Endothelial cell of umbilical vein (primary cell): Measurements from ENCODE around the gene JAG2. TPM values are rescaled to one million over a fixed set of nuclear protein-coding genes. Genes with fewer than 3 reads are reported as not detected.

Source experiments
- BruUV-seq: library from RNA; stranded (reverse); fragments of 400-500 nt; replicated peaks from 2 replicates; lab custom pipeline; 2021; lab: Mats Ljungman, UMichigan
- CTCF ChIA-PET: fragments of 300-600, 350-600 bp; sonication (Branson Sonifier 250); formaldehyde crosslinking; loops from one replicate; lab custom pipeline; 2021; ENCODE audit warnings: antibody characterized with exemption, inconsistent platforms; lab: Charles Lee
- POLR2A ChIA-PET: fragments of 300-600, 350-600 bp; sonication (Branson Sonifier 250); formaldehyde crosslinking; loops from one replicate; lab custom pipeline; 2021; ENCODE audit warnings: antibody characterized with exemption, inconsistent platforms; lab: Charles Lee
- DNase-seq: peaks from one replicate; pipeline ENCODE4 v3.0.0-alpha.2; 2011; ENCODE audit warnings: low read depth, low spot score
- FAIRE-seq: peaks from 2 replicates; lab custom pipeline; 2011; peaks lifted over from hg19 to GRCh38; lab: Jason Lieb, UNC
- H2AFZ ChIP-seq: 2 replicates; pipeline ENCODE4 v1.6.0; 2012; ENCODE audit warnings: low read depth, low read length, control low read depth, inconsistent platforms
- H3K27ac ChIP-seq: 2 replicates; pipeline ENCODE4 v1.5.1; 2011; ENCODE audit warnings: low read depth, mild to moderate bottlenecking, control low read depth, low read length, moderate library complexity; ENCODE audit not compliant: insufficient read depth
- H3K27me3 ChIP-seq, 2 experiments: 2 replicates each; pipeline versions ENCODE4 v1.6.0 to v1.6.1; 2011; ENCODE audit warnings: low read length in 2 of 2, mixed read lengths in 1 of 2; ENCODE audit not compliant: control insufficient read depth in 2 of 2, insufficient read depth in 2 of 2
- H3K36me3 ChIP-seq, 2 experiments: 2 replicates in 1 of 2; 3 replicates in 1 of 2; pipeline ENCODE4 v1.5.1; 2011; ENCODE audit warnings: low read length in 2 of 2, mild to moderate bottlenecking in 1 of 2, moderate library complexity in 1 of 2; ENCODE audit not compliant: control insufficient read depth in 2 of 2, insufficient read depth in 2 of 2; ENCODE audit errors: extremely low read depth in 1 of 2
- H3K4me1 ChIP-seq: 3 replicates; pipeline ENCODE4 v1.5.1; 2011; ENCODE audit warnings: mild to moderate bottlenecking, low read length; ENCODE audit not compliant: control insufficient read depth, insufficient read depth; ENCODE audit errors: extremely low read depth
- H3K4me2 ChIP-seq: 2 replicates; pipeline ENCODE4 v1.6.1; 2011; ENCODE audit warnings: low read length, control low read depth, mixed read lengths; ENCODE audit not compliant: insufficient read depth
- H3K4me3 ChIP-seq, 3 experiments: fragments of 200-600 bp in 1 of 3; sonication (generic), shearing (Covaris generic) in 1 of 3; replicated peaks in 1 of 3; 2 replicates each; pipeline ENCODE4 v1.5.1; 2011 to 2016; ENCODE audit warnings: control low read depth in 3 of 3, low read length in 3 of 3, mild to moderate bottlenecking in 2 of 3, inconsistent platforms in 1 of 3, low read depth in 1 of 3, moderate library complexity in 1 of 3; ENCODE audit not compliant: insufficient read depth in 1 of 3
- H3K79me2 ChIP-seq: 2 replicates; pipeline ENCODE4 v1.6.0; 2012; ENCODE audit warnings: low read length, inconsistent platforms; ENCODE audit not compliant: control insufficient read depth, insufficient read depth
- H3K9ac ChIP-seq: replicated peaks from 2 replicates; pipeline ENCODE3; 2011; ENCODE audit warnings: low read length, control low read depth; ENCODE audit not compliant: insufficient read depth; ENCODE audit errors: extremely low read depth
- H3K9me1 ChIP-seq: replicated peaks from 3 replicates; pipeline ENCODE4 v1.6.0; 2011; ENCODE audit warnings: mild to moderate bottlenecking, low read length; ENCODE audit not compliant: control insufficient read depth, insufficient read depth; ENCODE audit errors: extremely low read depth
- H3K9me3 ChIP-seq: replicated peaks from 2 replicates; pipeline ENCODE4 v1.5.1; 2012; ENCODE audit warnings: low read length, inconsistent platforms; ENCODE audit not compliant: control insufficient read depth, insufficient read depth
- H4K20me1 ChIP-seq: replicated peaks from 2 replicates; pipeline ENCODE3; 2011; ENCODE audit warnings: mild to moderate bottlenecking, low read length; ENCODE audit not compliant: control insufficient read depth, insufficient read depth; ENCODE audit errors: extremely low read depth
- CTCF ChIP-seq, 2 donors: IDR thresholded peaks; 1 replicate in 1 of 2; 2 replicates in 1 of 2; pipeline ENCODE4 v1.5.1; 2011; ENCODE audit warnings: low read length in 2 of 2, mild to moderate bottlenecking in 2 of 2, moderate library complexity in 2 of 2, control low read depth in 1 of 2, inconsistent platforms in 1 of 2, low read depth in 1 of 2; ENCODE audit not compliant: insufficient read depth in 1 of 2; ENCODE audit errors: extremely low read depth in 1 of 2
- EZH2 ChIP-seq: IDR thresholded peaks from 2 replicates; pipeline ENCODE4 v1.6.1; 2012; ENCODE audit warnings: borderline replicate concordance, low read depth, mild to moderate bottlenecking, moderate library complexity, low read length, inconsistent platforms; ENCODE audit not compliant: severe bottlenecking
- FOS ChIP-seq: IDR thresholded peaks from 2 replicates; pipeline ENCODE4 v1.6.1; 2011; ENCODE audit warnings: mild to moderate bottlenecking, low read length, moderate library complexity, borderline replicate concordance; ENCODE audit not compliant: insufficient read depth
- GATA2 ChIP-seq: IDR thresholded peaks from 2 replicates; pipeline ENCODE4 v1.7.0; 2011; ENCODE audit warnings: low read depth, mild to moderate bottlenecking, moderate library complexity, mixed read lengths, low read length; ENCODE audit not compliant: insufficient read length, insufficient read depth
- JUN ChIP-seq: IDR thresholded peaks from 2 replicates; pipeline ENCODE4 v1.6.1; 2011; ENCODE audit warnings: borderline replicate concordance, low read depth; ENCODE audit not compliant: insufficient read length, insufficient read depth
- MAX ChIP-seq: IDR thresholded peaks from 2 replicates; pipeline ENCODE4 v1.6.1; 2011; ENCODE audit not compliant: insufficient read depth, insufficient read length
- MYC ChIP-seq: IDR thresholded peaks from one replicate; pipeline ENCODE4 v1.6.1; 2011; ENCODE audit warnings: mild to moderate bottlenecking, low read depth, low read length
- POLR2A ChIP-seq: IDR thresholded peaks from 2 replicates; pipeline ENCODE4 v1.6.1; 2012; ENCODE audit warnings: low read depth, mild to moderate bottlenecking, control low read depth, low read length
- POLR2AphosphoS5 ChIP-seq: IDR thresholded peaks from 2 replicates; pipeline ENCODE4 v1.6.1; 2012; ENCODE audit warnings: low read depth, mild to moderate bottlenecking, control low read depth, low read length, moderate library complexity; ENCODE audit not compliant: insufficient read depth
- dilution Hi-C: fragments of 300-500 bp; cut with MboI; formaldehyde crosslinking; loops from one replicate; pipeline ENCODE4 v1.15.0; 2019; ENCODE audit warnings: low sequenced_read_pairs; ENCODE audit not compliant: extremely low pct_ligation_motif_present
- intact Hi-C: fragments of 100-400 bp; cut with micrococcal nuclease; formaldehyde crosslinking; loops from one replicate; pipeline ENCODE4 v1.10.0; 2022
- polyA plus RNA-seq, 4 experiments: library from polyadenylated mRNA; depleted of rRNA in 3 of 4; stranded (reverse) in 3 of 4; unstranded in 1 of 4; fragments of >200 nt; gene quantifications; 2 replicates each; pipeline versions ENCODE4 v1.2.1 to v1.2.3, GENCODE V29; 2011 to 2012; ENCODE audit warnings: missing spikeins in 1 of 4
- total RNA-seq: library from RNA; stranded (reverse); gene quantifications from 2 replicates; pipeline ENCODE4 v1.2.3, GENCODE V29; 2021

Gene JAG2
- total and polyA plus RNA-seq, 2 donors (not counting 3 experiments of a cell fraction or from before 2014, with no cell fraction given): 105 to 128 TPM

- DNase-seq (no peak), FAIRE-seq (no peak)
- H3K27me3 ChIP-seq: no peaks in the 10 kb centered on the region
- H3K4me1 ChIP-seq: no peaks in the 10 kb centered on the region
- no peaks in the 10 kb centered on the region for H3K79me2 ChIP-seq
- no peak overlapping the region for H3K9ac ChIP-seq
- intact Hi-C loops (no loop called here), dilution Hi-C loops (no loop called here)
- H3K9me1 ChIP-seq: no peaks in the 10 kb centered on the region
- BruUV-seq: no TSS peak
- no peak overlapping the region for H3K4me3 ChIP-seq
- peaks cover 13 to 47% of the 10 kb centered on the region in 2 experiments for H3K36me3 ChIP-seq
- CTCF ChIA-PET: no interaction called here
- H3K27ac ChIP-seq: no peak overlapping the region
- no peak for TF ChIP-seq MAX
- no peak for TF ChIP-seq EZH2
- no peak for TF ChIP-seq CTCF (IDR thresholded peaks at IDR 0.05; ENCODE audit: extremely low read depth in 1 of 2, insufficient read depth in 1 of 2, low read depth in 1 of 2, low read length in 2 of 2)
- no peak for TF ChIP-seq POLR2A
- TF ChIP-seq FOS: no peak
- no peak for TF ChIP-seq POLR2AphosphoS5
- TF ChIP-seq JUN: no peak
- TF ChIP-seq MYC: no peak
- no peak for TF ChIP-seq GATA2
- no peaks in the 10 kb centered on the region for H3K9me3 ChIP-seq
- no peak overlapping the region for H3K4me2 ChIP-seq
- POLR2A ChIA-PET: no interaction called here
- H2AFZ ChIP-seq: no peak overlapping the region
- H4K20me1 ChIP-seq: no peaks in the 10 kb centered on the region
Measured at GRCh38 chr14:105143451-105144025, 25.0 kb downstream of the JAG2 start.
